K562 treated with DMSO at 1 percent for 4 hours (cell line): ENCODE measurements around the gene RNF225. TPM values are rescaled to one million over a fixed set of nuclear protein-coding genes. Genes with fewer than 3 reads are reported as not detected.

Source experiments
- total RNA-seq: library from RNA; unstranded; fragments of 300-600 nt; gene quantifications from 2 replicates; pipeline ENCODE4 v1.2.3, GENCODE V29; 2022; ENCODE audit not compliant: insufficient read depth

The RNF225 gene
- 1.1 TPM in 1 of 2 replicates, not detected in the other for total RNA-seq

DNA sequence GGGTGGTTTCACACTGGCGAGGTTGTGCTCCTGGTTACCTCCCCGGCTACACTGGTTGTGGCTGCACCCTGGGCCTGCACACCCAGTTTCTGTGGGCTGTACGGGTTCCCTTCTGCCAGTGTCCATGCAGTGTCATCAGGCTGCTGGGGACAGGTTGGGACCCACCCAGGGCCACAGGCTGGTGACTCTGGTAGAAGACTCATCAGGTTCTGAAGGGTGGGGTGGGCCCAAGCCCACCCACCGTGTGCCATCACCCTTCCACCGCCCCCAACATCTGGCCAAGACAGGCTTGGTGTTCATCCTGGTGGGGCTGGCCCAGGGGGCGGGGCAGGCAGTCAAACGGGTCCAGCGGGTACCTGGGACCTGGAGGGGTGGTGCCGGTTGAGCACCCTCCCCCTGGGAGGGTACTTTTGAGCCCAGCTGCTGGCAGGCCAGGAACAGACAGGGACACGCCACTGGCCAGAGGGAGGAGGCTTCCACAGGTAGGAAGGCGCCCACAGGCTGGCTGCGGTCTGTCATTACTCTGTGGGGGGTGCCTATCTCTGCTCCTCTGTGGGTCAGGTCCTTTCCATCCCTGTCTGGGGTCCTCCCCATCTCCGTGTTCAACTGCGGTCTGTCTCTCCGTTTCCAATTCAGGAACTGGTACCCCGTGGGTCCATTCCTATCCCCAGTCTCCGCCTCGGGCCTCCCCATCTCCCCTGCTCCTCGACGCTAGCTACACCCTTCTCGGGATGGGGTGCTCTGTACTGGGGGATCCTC lies at the start of gene RNF225:
RNF225 (plus strand) TSS at position 437 of the 759 bp plus-strand sequence. CDS start 434 bp downstream, outside the sequence.

DNA sequence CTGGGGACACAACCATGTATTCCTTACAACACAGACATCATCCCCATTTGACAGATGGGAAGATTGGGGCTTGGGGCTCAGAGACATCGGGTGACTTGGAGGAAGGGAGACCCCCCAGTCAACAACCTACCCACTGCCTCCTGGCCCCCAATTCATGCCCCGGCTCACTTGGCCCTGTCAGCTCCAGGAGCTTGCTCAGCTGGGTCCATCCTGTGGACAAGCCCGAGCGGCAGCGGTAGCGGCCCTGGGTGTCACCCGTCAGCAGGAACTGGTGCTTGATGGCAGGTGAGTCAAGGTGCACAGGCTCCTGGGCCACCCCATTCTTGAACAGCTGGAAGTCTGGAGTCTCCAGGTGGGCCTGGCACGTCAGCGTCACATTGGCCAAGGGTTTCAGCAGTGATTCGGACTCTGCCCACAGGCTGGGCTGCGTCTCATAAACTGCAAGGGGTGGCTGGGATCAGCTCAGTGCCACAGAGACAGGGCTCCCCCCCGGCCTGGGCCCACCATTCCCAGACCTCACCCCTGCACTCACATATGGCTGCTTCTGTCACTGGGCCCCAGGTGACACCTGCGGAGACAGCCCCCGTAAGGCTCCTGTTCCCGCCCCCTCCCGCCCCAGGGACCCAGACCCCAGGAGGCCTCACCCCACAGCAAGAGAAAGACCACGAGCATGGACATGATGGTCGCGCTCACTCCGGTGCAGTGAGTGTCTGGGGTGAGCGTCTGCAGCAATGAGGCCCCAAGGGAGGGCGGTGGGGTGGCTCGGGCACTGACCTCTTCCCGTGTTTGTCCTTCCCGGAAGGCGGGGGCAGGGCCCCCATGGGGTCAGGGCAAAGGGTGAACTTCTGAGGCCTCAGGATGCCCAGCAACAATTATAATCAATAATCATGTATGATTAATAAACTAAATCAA lies 42.4 kb upstream of the RNF225 start, which contains the start of gene A1BG:
A1BG (minus strand) TSS at position 733 of the 912 bp plus-strand sequence; CDS start at position 678, 55 bp downstream.

DNA sequence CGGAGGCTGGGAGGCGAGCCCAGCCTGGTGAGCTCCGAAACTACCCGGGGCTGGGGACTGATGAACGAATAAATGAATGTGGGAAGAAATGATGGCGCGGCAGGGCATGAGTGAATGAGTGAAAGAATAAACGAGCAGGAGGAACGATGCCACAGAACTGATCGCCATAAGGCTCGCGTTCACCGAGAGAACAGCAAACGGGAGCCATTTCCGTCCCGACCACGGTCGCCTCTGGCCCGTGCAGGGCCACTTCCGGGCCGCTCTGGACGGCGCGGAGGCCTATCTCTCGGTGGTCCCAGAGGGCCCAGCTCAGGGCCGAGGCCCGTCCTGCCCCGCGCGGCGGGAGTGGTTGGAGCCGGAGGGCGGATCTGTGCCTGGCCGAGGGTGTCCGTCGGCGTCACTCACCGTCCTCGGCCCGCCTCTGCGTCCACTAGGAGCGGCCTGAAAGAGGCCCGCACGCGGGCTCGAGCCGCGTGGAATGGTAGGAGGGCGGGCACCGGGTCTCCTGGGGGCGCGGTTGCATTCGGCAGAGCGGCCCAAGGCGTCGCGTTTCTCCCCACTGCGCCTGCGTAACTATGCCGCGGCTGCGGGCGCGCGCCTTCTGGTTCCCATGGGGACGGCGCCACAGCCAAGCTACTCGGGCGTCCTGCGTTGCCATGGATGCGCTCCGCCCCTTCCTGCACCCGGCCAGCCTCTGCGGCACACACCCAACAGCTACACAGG lies 33.0 kb upstream of the RNF225 start, which contains the start of gene ZNF497:
ZNF497 (minus strand) TSS at position 480 of the 723 bp plus-strand sequence. CDS start 5,116 bp downstream, outside the sequence.

DNA sequence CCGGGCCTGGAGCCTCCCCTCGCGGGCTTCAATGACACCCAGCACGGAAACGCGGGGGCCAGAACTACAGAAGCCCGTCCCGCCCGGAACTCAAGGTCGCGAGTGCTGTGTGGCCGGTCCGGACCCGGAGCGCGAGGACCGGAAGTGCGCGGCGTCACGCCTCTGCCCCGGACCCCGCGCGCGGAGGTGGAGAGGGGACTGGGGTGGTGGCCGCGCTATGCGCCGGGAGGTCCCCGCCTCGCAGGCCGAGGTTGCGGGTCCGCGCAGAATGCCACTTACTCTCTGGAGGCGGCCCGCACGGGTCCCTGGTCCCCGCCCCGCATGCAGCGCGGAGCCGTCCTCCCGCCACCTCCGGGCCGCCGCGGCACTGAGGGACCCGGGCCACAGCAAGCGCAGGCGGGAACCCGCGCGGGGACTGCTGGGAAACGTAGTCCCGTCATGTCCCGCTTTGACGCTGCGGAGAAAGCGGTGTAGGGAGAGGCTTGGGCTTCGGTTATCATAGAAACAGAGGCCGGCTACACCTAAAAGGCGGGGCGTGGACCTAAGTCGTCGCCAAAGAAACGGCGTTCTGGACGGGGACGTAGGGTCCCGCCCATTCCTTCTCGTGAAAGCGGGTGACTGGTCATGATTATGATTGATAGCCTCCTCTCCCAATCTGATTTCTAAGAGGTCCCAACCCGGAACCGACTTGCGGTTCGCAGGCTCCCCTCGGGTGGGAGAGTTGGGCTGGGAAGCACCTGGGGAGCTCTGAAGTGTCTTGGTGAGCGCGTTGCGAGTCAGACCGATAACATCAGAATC lies 14.6 kb upstream of the RNF225 start, which contains the start of gene ZNF837:
ZNF837 (minus strand) TSS at position 369 of the 798 bp plus-strand sequence. CDS start 11,698 bp downstream, outside the sequence.

DNA sequence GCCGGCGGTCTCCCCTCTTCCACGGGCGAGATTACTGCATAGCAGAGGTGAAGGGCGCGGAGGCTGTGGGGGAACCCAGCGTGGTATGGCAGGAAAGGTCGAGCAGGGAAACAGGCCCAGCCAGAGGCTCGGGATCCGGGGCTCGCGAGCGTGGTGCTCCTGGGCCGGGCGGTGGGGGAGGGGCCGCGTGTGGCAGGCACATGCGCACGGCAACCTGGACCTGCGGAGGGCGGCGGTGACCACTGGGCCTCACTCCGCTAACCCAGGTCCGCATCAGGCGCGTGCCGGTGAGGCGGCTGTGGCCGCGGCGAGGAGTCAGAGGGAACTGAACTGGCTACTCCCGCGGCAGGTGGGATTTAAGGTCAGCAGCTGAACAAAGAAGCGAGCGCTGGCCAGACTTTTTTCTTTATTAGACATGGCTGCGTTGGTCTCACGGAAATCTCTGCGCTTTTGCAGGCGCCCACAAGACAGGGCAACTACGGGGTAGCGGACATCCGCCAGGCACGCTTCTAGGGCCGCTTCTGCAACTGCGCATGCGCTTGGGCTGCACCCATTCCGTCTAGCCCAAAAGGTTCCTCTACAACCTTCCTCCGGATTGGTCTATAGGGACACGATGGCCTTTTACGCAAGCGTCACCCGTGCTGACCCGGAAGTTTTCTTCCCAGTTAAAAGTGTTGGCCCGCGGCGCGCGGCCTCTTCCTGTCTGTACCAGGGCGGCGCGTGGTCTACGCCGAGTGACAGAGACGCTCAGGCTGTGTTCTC lies 8.7 kb upstream of the RNF225 start, which contains the start of gene RPS5:
RPS5 (plus strand) TSS at position 694 of the 762 bp plus-strand sequence. CDS start 869 bp downstream, outside the sequence.

DNA sequence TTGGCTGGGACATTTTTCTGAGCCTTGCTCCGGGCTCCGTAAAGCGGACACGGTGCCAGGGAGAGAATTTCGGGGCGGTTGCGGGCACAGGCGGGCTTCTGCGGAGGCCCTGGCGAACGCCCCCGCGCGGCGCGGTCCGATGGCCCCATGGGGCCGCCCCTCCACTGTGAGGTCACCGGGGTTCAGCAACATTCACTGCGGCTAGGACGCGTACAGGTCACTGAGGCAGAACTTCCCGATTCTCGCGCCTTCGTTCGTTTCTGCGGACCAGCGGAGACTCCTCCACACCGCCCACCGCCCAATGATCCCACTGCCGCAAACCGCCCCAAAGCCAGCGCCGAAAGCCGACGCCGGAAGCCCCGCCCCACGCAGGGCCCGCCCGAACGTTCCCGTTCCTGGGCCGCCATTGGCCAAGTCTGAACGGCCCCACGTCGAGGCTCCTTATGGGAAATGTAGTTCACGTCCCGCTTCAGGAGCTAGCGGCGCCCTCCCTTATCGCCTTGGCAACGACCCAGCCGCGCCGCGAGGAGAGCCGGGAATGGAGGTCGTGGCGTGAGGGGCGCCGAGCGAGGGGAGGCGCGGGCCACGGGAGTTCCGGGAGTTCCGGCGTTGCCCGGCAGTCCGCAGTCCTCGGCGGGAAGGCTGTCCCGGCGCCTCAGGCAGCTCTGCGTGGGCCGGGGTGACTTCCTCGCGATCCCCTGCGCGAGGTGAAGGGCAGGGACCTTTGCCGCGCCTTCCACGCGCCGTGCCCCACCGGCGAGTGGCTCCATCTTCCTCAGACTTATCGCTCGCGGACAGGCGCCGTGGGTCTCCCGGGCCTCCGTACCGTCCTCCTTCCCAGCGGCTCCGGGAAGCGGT lies 12.9 kb downstream of the RNF225 start, which contains the start of gene ZNF584:
ZNF584 (plus strand) TSS at position 498 of the 858 bp plus-strand sequence. CDS start 499 bp downstream, outside the sequence.

DNA sequence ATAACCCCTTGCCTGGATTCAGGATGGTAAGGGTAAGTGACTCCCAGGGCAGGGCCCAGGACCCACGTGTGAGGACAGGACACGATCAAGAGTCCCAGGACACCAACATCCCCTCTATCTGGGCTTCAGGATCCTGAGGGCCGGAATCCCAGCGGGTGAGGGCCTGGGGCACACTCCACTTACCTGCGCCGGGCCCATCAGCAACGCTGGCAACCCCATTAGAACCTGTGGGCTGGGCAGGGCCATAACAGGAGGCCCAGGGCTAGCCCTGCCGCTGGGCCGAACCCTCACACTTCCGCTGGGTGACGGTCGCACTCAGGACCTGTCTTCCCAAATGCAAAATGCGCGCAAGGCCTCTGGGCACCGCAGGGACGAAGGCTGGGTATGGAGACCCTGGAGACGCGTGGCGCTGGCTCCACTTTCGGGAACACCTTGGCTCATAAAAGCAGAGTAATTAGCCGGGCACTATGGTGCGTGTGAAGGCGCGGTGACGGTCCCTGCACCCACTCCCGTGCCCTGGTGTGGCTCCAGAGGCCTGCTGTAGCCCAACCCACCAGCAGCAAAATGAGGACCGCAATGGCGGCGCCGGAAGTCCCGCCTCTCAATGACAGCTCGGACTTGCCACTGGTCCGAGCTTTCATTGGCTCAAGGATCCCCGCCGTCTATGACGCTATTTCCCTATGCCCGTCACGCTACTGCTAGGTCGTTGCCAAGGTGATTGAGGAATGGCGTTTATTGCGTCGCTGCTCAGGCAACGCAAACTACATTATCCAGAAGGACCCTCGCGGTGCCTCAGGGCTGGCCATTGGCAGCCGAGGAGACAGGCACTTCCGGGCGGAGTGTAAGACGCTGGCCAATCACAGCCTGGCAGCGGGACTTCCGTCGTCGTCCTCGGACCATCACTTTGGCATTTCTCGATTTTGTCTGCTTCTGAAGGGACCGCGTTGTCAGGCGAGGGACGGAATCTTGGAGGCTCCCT lies 44.4 kb downstream of the RNF225 start, which contains the start of gene ZNF132:
ZNF132 (minus strand) TSS at position 578 of the 979 bp plus-strand sequence; CDS start at position 246, 332 bp downstream.

Other genes starting within 250 kb of the RNF225 start
- gene ZNF329, start 244.9 kb upstream of the RNF225 start, total RNA-seq, result 1.5 and 2.4 TPM in 2 replicates
- 34.3 and 35.2 TPM in 2 replicates for gene ZNF274, start 212.6 kb upstream of the RNF225 start, total RNA-seq
- 20.9 and 27.5 TPM in 2 replicates for gene ZNF544, start 166.7 kb upstream of the RNF225 start, total RNA-seq
- 1.7 and 1.8 TPM in 2 replicates for gene ZNF8, start 116.7 kb upstream of the RNF225 start, total RNA-seq
- gene ERVK3-1, start 90.3 kb upstream of the RNF225 start, total RNA-seq, result 94.2 and 122 TPM in 2 replicates
- 1.7 and 2.7 TPM in 2 replicates for gene ZSCAN22, start 68.7 kb upstream of the RNF225 start, total RNA-seq
- gene A1BG, start 42.2 kb upstream of the RNF225 start, total RNA-seq, result 17.9 and 43.1 TPM in 2 replicates
- 4.4 and 4.6 TPM in 2 replicates for gene ZNF497, start 32.9 kb upstream of the RNF225 start, total RNA-seq
- gene ZNF837, start 14.6 kb upstream of the RNF225 start, total RNA-seq, result 2.8 and 6.2 TPM in 2 replicates
- gene RPS5, start 8.4 kb upstream of the RNF225 start, total RNA-seq, result 5,644 and 6,167 TPM in 2 replicates
- 11.1 and 12.3 TPM in 2 replicates for gene ZNF584, start 13.0 kb downstream of the RNF225 start, total RNA-seq
- 0.78 and 1.5 TPM in 2 replicates for gene ZNF132, start 44.5 kb downstream of the RNF225 start, total RNA-seq
- 1.9 and 2.6 TPM in 2 replicates for gene ZNF324B, start 56.0 kb downstream of the RNF225 start, total RNA-seq
- 8.6 and 11.8 TPM in 2 replicates for gene ZNF324, start 71.4 kb downstream of the RNF225 start, total RNA-seq
- 9.9 and 11.9 TPM in 2 replicates for gene ZNF446, start 80.7 kb downstream of the RNF225 start, total RNA-seq
- 26.2 and 35.6 TPM in 2 replicates for gene SLC27A5, start 116.3 kb downstream of the RNF225 start, total RNA-seq
- gene ZBTB45, start 124.2 kb downstream of the RNF225 start, total RNA-seq, result 9.5 and 13.1 TPM in 2 replicates
- gene TRIM28, start 148.4 kb downstream of the RNF225 start, total RNA-seq, result 689 and 750 TPM in 2 replicates
- gene CHMP2A, start 159.4 kb downstream of the RNF225 start, total RNA-seq, result 141 and 158 TPM in 2 replicates
- gene UBE2M, start 163.0 kb downstream of the RNF225 start, total RNA-seq, result 97.1 and 115 TPM in 2 replicates
- gene MZF1, start 177.7 kb downstream of the RNF225 start, total RNA-seq, result 21.6 and 25.5 TPM in 2 replicates